ENCODE data around the gene SLC4A4. TPM values are rescaled to one million over a fixed set of nuclear protein-coding genes. Genes with fewer than 3 reads are reported as not detected.

The SLC4A4 gene
- total RNA-seq, 1 experiment from 2014 or later, result 1.1 TPM

- TF ChIP-seq ZNF532 (CRISPR knock-in tag; IDR thresholded peaks at IDR 0.05; ENCODE audit: borderline replicate concordance) (no peak), FOXP1 (CRISPR knock-in tag; IDR thresholded peaks at IDR 0.05; ENCODE audit: borderline replicate concordance) (no peak), ZNF671 (CRISPR knock-in tag; IDR thresholded peaks at IDR 0.05) (no peak), ATF3 (CRISPR knock-in tag; conservative IDR thresholded peaks at IDR 0.05) (no peak), MLX (CRISPR knock-in tag; IDR thresholded peaks at IDR 0.05) (no peak)
Measured at GRCh38 chr4:71304289-71304850, 34.5 kb upstream of the SLC4A4 start (continued).

GRCh38 chr4:71307729-71308128 lies 31.1 kb upstream of the SLC4A4 start:
- peaks cover 15% of the 10 kb centered on the region for H3K9me3 Mint-ChIP-seq
- DNase-seq (ENCODE audit: low spot score) (no peak), ATAC-seq (no peak)
- no peak overlapping the region for H3K27ac Mint-ChIP-seq
- ChIA-PET CTCF (no interaction called here), POLR2A (no interaction called here)
- H3K27me3 Mint-ChIP-seq (ENCODE audit: low read depth), result no peaks in the 10 kb centered on the region
- H3K4me1 Mint-ChIP-seq, result peaks cover 18% of the 10 kb centered on the region
- H3K36me3 Mint-ChIP-seq, result peaks cover 5% of the 10 kb centered on the region; the same call in 1 of the 2 replicates
- no peak overlapping the region for H3K4me3 Mint-ChIP-seq
- TF ChIP-seq SMAD4 (CRISPR knock-in tag; IDR thresholded peaks at IDR 0.05) (no peak), ZNF512 (CRISPR knock-in tag; IDR thresholded peaks at IDR 0.05; ENCODE audit: borderline replicate concordance) (no peak), ZNF317 (CRISPR knock-in tag; IDR thresholded peaks at IDR 0.05; ENCODE audit: borderline replicate concordance, low read depth) (no peak), STAT6 (CRISPR knock-in tag; conservative IDR thresholded peaks at IDR 0.05; ENCODE audit: low read depth) (no peak), IRF2 (CRISPR knock-in tag; IDR thresholded peaks at IDR 0.05; ENCODE audit: borderline replicate concordance, low read depth) (no peak), MAX (CRISPR knock-in tag; IDR thresholded peaks at IDR 0.05) (no peak), ATF2 (CRISPR knock-in tag; IDR thresholded peaks at IDR 0.05; ENCODE audit: borderline replicate concordance, low read depth) (no peak), ZNF671 (CRISPR knock-in tag; IDR thresholded peaks at IDR 0.05) (no peak), ZNF121 (CRISPR knock-in tag; IDR thresholded peaks at IDR 0.05) (no peak), FOXP4 (CRISPR knock-in tag; IDR thresholded peaks at IDR 0.05) (no peak), ZSCAN18 (CRISPR knock-in tag; IDR thresholded peaks at IDR 0.05) (no peak), TEAD4 (CRISPR knock-in tag; IDR thresholded peaks at IDR 0.05) (no peak), ZNF425 (CRISPR knock-in tag; conservative IDR thresholded peaks at IDR 0.05) (no peak)
